ENCODE data around the gene OLA1.

The OLA1 gene

GRCh38 chr2:174058026-174058425 is 190.3 kb downstream of the OLA1 start:
- Mint-ChIP-seq H3K36me3 (ENCODE audit: insufficient read depth) (no peaks in the 10 kb centered on the region), H3K27me3 (peaks cover 45 to 53% of the 10 kb centered on the region in 2 donors), H3K4me1 (ENCODE audit: low read depth in 2 of 2) (no peaks in the 10 kb centered on the region), H3K9me3 (peaks cover 0 to 1% of the 10 kb centered on the region in 2 donors), H3K27ac (no peak overlapping the region), H3K4me3 (no peak overlapping the region)
- no peak for DNase-seq
- ATAC-seq (replicated peaks) = no peak

GRCh38 chr2:174054926-174055325 is 193.4 kb downstream of the OLA1 start:
- no peak overlapping the region for H3K27ac Mint-ChIP-seq
- H3K9me3 Mint-ChIP-seq = peaks cover 0 to 1% of the 10 kb centered on the region in 2 donors
- DNase-seq (no peak), ATAC-seq (replicated peaks) (no peak)
- H3K4me1 Mint-ChIP-seq (ENCODE audit: low read depth in 2 of 2) = no peaks in the 10 kb centered on the region
- no peaks in the 10 kb centered on the region for H3K36me3 Mint-ChIP-seq (ENCODE audit: insufficient read depth)
- peaks cover 45 to 49% of the 10 kb centered on the region in 2 donors for H3K27me3 Mint-ChIP-seq
- no peak overlapping the region for H3K4me3 Mint-ChIP-seq

- Mint-ChIP-seq H3K27me3 (peaks cover 31 to 46% of the 10 kb centered on the region in 2 donors), H3K4me1 (ENCODE audit: low read depth in 2 of 2) (no peaks in the 10 kb centered on the region), H3K9me3 (no peaks in the 10 kb centered on the region), H3K4me3 (no peak overlapping the region), H3K27ac (no peak overlapping the region), H3K36me3 (ENCODE audit: insufficient read depth) (no peaks in the 10 kb centered on the region)
- DNase-seq = no peak
- no peak for ATAC-seq (replicated peaks)
Observed at GRCh38 chr2:174053355-174054151, 194.8 kb downstream of the OLA1 start.

- no peak overlapping the region for H3K27ac Mint-ChIP-seq
- H3K9me3 Mint-ChIP-seq = no peaks in the 10 kb centered on the region
- H3K4me3 Mint-ChIP-seq = no peak overlapping the region
- DNase-seq (no peak), ATAC-seq (replicated peaks) (no peak)
- no peaks in the 10 kb centered on the region for H3K4me1 Mint-ChIP-seq (ENCODE audit: low read depth in 2 of 2)
- peaks cover 21 to 37% of the 10 kb centered on the region in 2 donors for H3K27me3 Mint-ChIP-seq
- no peaks in the 10 kb centered on the region for H3K36me3 Mint-ChIP-seq (ENCODE audit: insufficient read depth)
Observed at GRCh38 chr2:174052584-174052976, 195.8 kb downstream of the OLA1 start.

- H3K27me3 Mint-ChIP-seq = peaks cover 15 to 37% of the 10 kb centered on the region in 2 donors
- H3K4me3 Mint-ChIP-seq = no peak overlapping the region
Observed at GRCh38 chr2:174051741-174052583, 196.4 kb downstream of the OLA1 start.

GRCh38 chr2:174051068-174051467 is 197.3 kb downstream of the OLA1 start:
- Mint-ChIP-seq H3K27me3 (peaks cover 13 to 37% of the 10 kb centered on the region in 2 donors), H3K36me3 (ENCODE audit: insufficient read depth) (no peaks in the 10 kb centered on the region), H3K4me1 (ENCODE audit: low read depth in 2 of 2) (no peaks in the 10 kb centered on the region), H3K27ac (no peak overlapping the region), H3K4me3 (no peak overlapping the region), H3K9me3 (no peaks in the 10 kb centered on the region)
- DNase-seq (no peak), ATAC-seq (replicated peaks) (no peak)

More at GRCh38 chr2:174051741-174052583, 196.4 kb downstream of the OLA1 start:
- no peak for ATAC-seq (replicated peaks)
- Mint-ChIP-seq H3K9me3 (no peaks in the 10 kb centered on the region), H3K27ac (no peak overlapping the region), H3K4me1 (ENCODE audit: low read depth in 2 of 2) (no peaks in the 10 kb centered on the region), H3K36me3 (ENCODE audit: insufficient read depth) (no peaks in the 10 kb centered on the region)
- no peak for DNase-seq

GRCh38 chr2:174049895-174050294 is 198.4 kb downstream of the OLA1 start:
- peaks cover 8 to 28% of the 10 kb centered on the region in 2 donors for H3K27me3 Mint-ChIP-seq
- no peaks in the 10 kb centered on the region for H3K4me1 Mint-ChIP-seq (ENCODE audit: low read depth in 2 of 2)
- no peaks in the 10 kb centered on the region for H3K9me3 Mint-ChIP-seq
- DNase-seq = no peak
- no peak for ATAC-seq (replicated peaks)
- H3K27ac Mint-ChIP-seq = no peak overlapping the region
- no peak overlapping the region for H3K4me3 Mint-ChIP-seq
- no peaks in the 10 kb centered on the region for H3K36me3 Mint-ChIP-seq (ENCODE audit: insufficient read depth)

- H3K36me3 Mint-ChIP-seq (ENCODE audit: insufficient read depth) = no peaks in the 10 kb centered on the region
- ATAC-seq (replicated peaks) (peak; percentile 29), DNase-seq (no peak)
- H3K4me1 Mint-ChIP-seq (ENCODE audit: low read depth in 2 of 2) = no peaks in the 10 kb centered on the region
- H3K9me3 Mint-ChIP-seq = no peaks in the 10 kb centered on the region
- H3K27ac Mint-ChIP-seq = no peak overlapping the region
- H3K4me3 Mint-ChIP-seq = no peak overlapping the region
- H3K27me3 Mint-ChIP-seq = peaks cover 5 to 18% of the 10 kb centered on the region in 2 donors
Observed at GRCh38 chr2:174048243-174048642, 200.1 kb downstream of the OLA1 start.

- ATAC-seq (replicated peaks) (no peak), DNase-seq (no peak)
- H3K36me3 Mint-ChIP-seq (ENCODE audit: insufficient read depth) = no peaks in the 10 kb centered on the region
- H3K27ac Mint-ChIP-seq = no peak overlapping the region
- no peaks in the 10 kb centered on the region for H3K9me3 Mint-ChIP-seq
- no peaks in the 10 kb centered on the region for H3K4me1 Mint-ChIP-seq (ENCODE audit: low read depth in 2 of 2)
- no peak overlapping the region for H3K4me3 Mint-ChIP-seq
- H3K27me3 Mint-ChIP-seq = peaks cover 7 to 18% of the 10 kb centered on the region in 2 donors
Observed at GRCh38 chr2:174047746-174048145, 200.6 kb downstream of the OLA1 start.

GRCh38 chr2:174046172-174046571 is 202.2 kb downstream of the OLA1 start:
- no peak overlapping the region for H3K4me3 Mint-ChIP-seq
- peaks cover 7 to 18% of the 10 kb centered on the region in 2 donors for H3K27me3 Mint-ChIP-seq
- H3K4me1 Mint-ChIP-seq (ENCODE audit: low read depth in 2 of 2) = no peaks in the 10 kb centered on the region
- no peak overlapping the region for H3K27ac Mint-ChIP-seq
- H3K9me3 Mint-ChIP-seq = no peaks in the 10 kb centered on the region
- ATAC-seq (replicated peaks) (no peak), DNase-seq (no peak)
- no peaks in the 10 kb centered on the region for H3K36me3 Mint-ChIP-seq (ENCODE audit: insufficient read depth)

GRCh38 chr2:174044556-174044955 is 203.8 kb downstream of the OLA1 start:
- no peak overlapping the region for H3K27ac Mint-ChIP-seq
- no peak for ATAC-seq (replicated peaks)
- H3K9me3 Mint-ChIP-seq = no peaks in the 10 kb centered on the region
- no peak for DNase-seq
- no peak overlapping the region for H3K4me3 Mint-ChIP-seq
- H3K27me3 Mint-ChIP-seq = peaks cover 7 to 15% of the 10 kb centered on the region in 2 donors
- peaks cover 5 to 6% of the 10 kb centered on the region in 2 donors for H3K4me1 Mint-ChIP-seq (ENCODE audit: low read depth in 2 of 2)
- peaks cover 3% of the 10 kb centered on the region for H3K36me3 Mint-ChIP-seq (ENCODE audit: insufficient read depth)

- H3K27me3 Mint-ChIP-seq = peaks cover 7 to 25% of the 10 kb centered on the region in 2 donors
- H3K27ac Mint-ChIP-seq = peak overlapping the region; percentile 84 to 94
- H3K36me3 Mint-ChIP-seq (ENCODE audit: insufficient read depth) = peaks cover 5% of the 10 kb centered on the region
- DNase-seq (no peak), ATAC-seq (replicated peaks) (no peak)
- peaks cover 8 to 9% of the 10 kb centered on the region in 2 donors for H3K4me1 Mint-ChIP-seq (ENCODE audit: low read depth in 2 of 2)
- no peaks in the 10 kb centered on the region for H3K9me3 Mint-ChIP-seq
- no peak overlapping the region for H3K4me3 Mint-ChIP-seq
Observed at GRCh38 chr2:174040417-174040701, 208.0 kb downstream of the OLA1 start.

GRCh38 chr2:174039551-174040416 is 208.5 kb downstream of the OLA1 start:
- ATAC-seq (replicated peaks) (peak; percentile 94), DNase-seq (peak; percentile 72 to 78 (median 75))
- Mint-ChIP-seq H3K4me3 (peak overlapping the region; percentile 40 to 75), H3K4me1 (ENCODE audit: low read depth in 2 of 2) (peaks cover 8 to 9% of the 10 kb centered on the region in 2 donors), H3K36me3 (ENCODE audit: insufficient read depth) (peaks cover 5% of the 10 kb centered on the region), H3K27me3 (peaks cover 7 to 26% of the 10 kb centered on the region in 2 donors), H3K27ac (peak overlapping the region; percentile 84 to 94), H3K9me3 (no peaks in the 10 kb centered on the region)
